ENCODE data around the gene MED22. TPM values are rescaled to one million over a fixed set of nuclear protein-coding genes. Genes with fewer than 3 reads are reported as not detected.

Gene MED22
- total and polyA plus RNA-seq, 2 experiments from 2014 or later, result 18.8 to 23.4 TPM

- peaks cover 3% of the 10 kb centered on the region for H3K36me3 ChIP-seq (replicated peaks; ENCODE audit: insufficient read depth, low read depth)
- H4K20me1 ChIP-seq (ENCODE audit: insufficient read depth, poor library complexity, severe bottlenecking), result peaks cover 19% of the 10 kb centered on the region
- no peaks in the 10 kb centered on the region for H3K9me2 ChIP-seq (replicated peaks; ENCODE audit: insufficient read depth)
- H3K4me1 ChIP-seq (ENCODE audit: insufficient read depth), result peaks cover 10% of the 10 kb centered on the region
- H3K9me3 ChIP-seq (ENCODE audit: low read depth), result no peaks in the 10 kb centered on the region
- DNase-seq (ENCODE audit: low spot score), result no peak
- TF ChIP-seq CTCF (IDR thresholded peaks at IDR 0.05; ENCODE audit: poor library complexity) (no peak), EZH2phosphoT487 (IDR thresholded peaks at IDR 0.05; ENCODE audit: low read depth, severe bottlenecking, unreplicated experiment) (no peak), EZH2 (IDR thresholded peaks at IDR 0.05; ENCODE audit: borderline replicate concordance) (no peak)
- H3K4me2 ChIP-seq, result no peak overlapping the region
- no peaks in the 10 kb centered on the region for H3K27me3 ChIP-seq
- H3K4me3 ChIP-seq, result no peak overlapping the region
- no peak overlapping the region for H3K27ac ChIP-seq
- H3K79me2 ChIP-seq, result peaks cover 47% of the 10 kb centered on the region
- no peak overlapping the region for H2AFZ ChIP-seq
- 98% methylated on average over 6 of the region's 6 CpGs for WGBS (ENCODE audit: low lambda C conversion rate, missing lambda C conversion rate)
These were observed 2.3 kb downstream of the MED22 start for GRCh38 chr9:133345596-133345995.

- Histone ChIP-seq H3K79me2 (peaks cover 41% of the 10 kb centered on the region), H3K27me3 (no peaks in the 10 kb centered on the region), H4K20me1 (ENCODE audit: insufficient read depth, poor library complexity, severe bottlenecking) (peaks cover 13% of the 10 kb centered on the region), H3K27ac (no peak overlapping the region), H3K4me2 (no peak overlapping the region), H3K4me3 (no peak overlapping the region), H2AFZ (no peak overlapping the region), H3K36me3 (replicated peaks; ENCODE audit: insufficient read depth, low read depth) (peaks cover 3% of the 10 kb centered on the region), H3K9me2 (replicated peaks; ENCODE audit: insufficient read depth) (no peaks in the 10 kb centered on the region), H3K9me3 (ENCODE audit: low read depth) (no peaks in the 10 kb centered on the region), H3K4me1 (ENCODE audit: insufficient read depth) (peaks cover 10% of the 10 kb centered on the region)
- DNase-seq (ENCODE audit: low spot score), result no peak
- no peak for TF ChIP-seq EZH2 (IDR thresholded peaks at IDR 0.05; ENCODE audit: borderline replicate concordance)
- TF ChIP-seq EZH2phosphoT487 (IDR thresholded peaks at IDR 0.05; ENCODE audit: low read depth, severe bottlenecking, unreplicated experiment), result no peak
- WGBS (ENCODE audit: low lambda C conversion rate, missing lambda C conversion rate), result 98% methylated on average over 11 of the region's 12 CpGs
These were observed 3.0 kb downstream of the MED22 start for GRCh38 chr9:133344979-133345378.

- Histone ChIP-seq H3K79me2 (peaks cover 32% of the 10 kb centered on the region), H3K36me3 (replicated peaks; ENCODE audit: insufficient read depth, low read depth) (no peaks in the 10 kb centered on the region), H3K27me3 (no peaks in the 10 kb centered on the region), H3K4me2 (no peak overlapping the region), H3K9me3 (ENCODE audit: low read depth) (no peaks in the 10 kb centered on the region), H3K4me3 (no peak overlapping the region), H2AFZ (no peak overlapping the region), H3K27ac (no peak overlapping the region), H3K4me1 (ENCODE audit: insufficient read depth) (peaks cover 2% of the 10 kb centered on the region), H4K20me1 (ENCODE audit: insufficient read depth, poor library complexity, severe bottlenecking) (peaks cover 4% of the 10 kb centered on the region), H3K9me2 (replicated peaks; ENCODE audit: insufficient read depth) (no peaks in the 10 kb centered on the region)
- no peak for TF ChIP-seq EZH2phosphoT487 (IDR thresholded peaks at IDR 0.05; ENCODE audit: low read depth, severe bottlenecking, unreplicated experiment)
- no peak for TF ChIP-seq CTCF (IDR thresholded peaks at IDR 0.05; ENCODE audit: poor library complexity)
- no peak for TF ChIP-seq EZH2 (IDR thresholded peaks at IDR 0.05; ENCODE audit: borderline replicate concordance)
- DNase-seq (ENCODE audit: low spot score), result no peak
- WGBS (ENCODE audit: low lambda C conversion rate, missing lambda C conversion rate), result 98% methylated on average over 19 of the region's 19 CpGs
These were observed 3.9 kb downstream of the MED22 start for GRCh38 chr9:133344071-133344470.

GRCh38 chr9:133342570-133342969, 5.4 kb downstream of the MED22 start:
- Histone ChIP-seq H3K4me2 (no peak overlapping the region), H3K79me2 (peaks cover 22% of the 10 kb centered on the region), H3K9me3 (ENCODE audit: low read depth) (no peaks in the 10 kb centered on the region), H4K20me1 (ENCODE audit: insufficient read depth, poor library complexity, severe bottlenecking) (no peaks in the 10 kb centered on the region), H3K4me3 (no peak overlapping the region), H3K4me1 (ENCODE audit: insufficient read depth) (no peaks in the 10 kb centered on the region), H3K36me3 (replicated peaks; ENCODE audit: insufficient read depth, low read depth) (no peaks in the 10 kb centered on the region), H3K27ac (no peak overlapping the region), H3K27me3 (no peaks in the 10 kb centered on the region), H2AFZ (no peak overlapping the region), H3K9me2 (replicated peaks; ENCODE audit: insufficient read depth) (no peaks in the 10 kb centered on the region)
- no peak for TF ChIP-seq CTCF (IDR thresholded peaks at IDR 0.05; ENCODE audit: poor library complexity)
- no peak for TF ChIP-seq EZH2 (IDR thresholded peaks at IDR 0.05; ENCODE audit: borderline replicate concordance)
- TF ChIP-seq EZH2phosphoT487 (IDR thresholded peaks at IDR 0.05; ENCODE audit: low read depth, severe bottlenecking, unreplicated experiment), result no peak
- DNase-seq (ENCODE audit: low spot score), result no peak
- 92% methylated on average over 11 of the region's 11 CpGs for WGBS (ENCODE audit: low lambda C conversion rate, missing lambda C conversion rate)
